PFSK-1 (cell line): ENCODE data around the gene USE1.

Source experiments
- POLR2AphosphoS5 ChIP-seq: IDR thresholded peaks from 2 replicates; pipeline ENCODE4 v1.6.1; 2012; ENCODE audit warnings: low read depth, mild to moderate bottlenecking, control low read depth, low read length, moderate library complexity
- REST ChIP-seq, 2 experiments: IDR thresholded peaks; 2 replicates each; pipeline versions ENCODE4 v1.6.1 to v1.8.0; 2011 to 2012; ENCODE audit warnings: low read depth in 2 of 2, low read length in 2 of 2, control low read depth in 1 of 2, inconsistent platforms in 1 of 2, mild to moderate bottlenecking in 1 of 2, moderate library complexity in 1 of 2; ENCODE audit not compliant: insufficient read depth in 1 of 2

DNA sequence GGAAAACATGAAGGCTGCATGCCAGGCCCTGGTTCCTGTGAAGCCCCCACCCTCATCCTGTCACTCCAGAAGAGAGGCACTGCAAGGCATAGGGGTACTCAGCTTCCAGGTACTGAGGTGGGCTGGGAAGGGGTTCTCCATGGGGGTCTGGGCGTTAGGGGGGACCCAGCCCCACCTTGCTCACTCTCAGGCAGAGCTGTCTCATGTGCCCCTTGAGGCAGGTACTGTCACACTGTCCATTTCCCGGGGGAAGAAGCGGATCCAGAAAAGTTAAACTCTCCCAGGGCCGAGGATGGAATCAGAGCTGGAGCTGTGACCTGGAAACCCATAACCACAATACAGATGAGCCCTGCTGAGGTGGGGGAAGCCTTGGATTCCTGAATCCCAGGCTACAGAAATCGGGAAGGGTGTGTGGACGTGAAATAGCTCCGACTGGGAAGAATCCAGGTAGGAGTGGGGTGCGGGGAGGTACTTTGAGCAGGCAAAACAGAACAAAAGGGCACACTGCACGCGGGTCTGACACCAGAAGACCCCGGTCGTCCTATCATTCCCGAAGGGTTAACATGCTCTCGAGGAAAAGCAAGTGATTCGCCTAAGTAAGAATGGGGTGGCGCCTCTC lies 540 bp upstream of the USE1 start:
- TF ChIP-seq POLR2AphosphoS5 (no peak), REST (IDR thresholded peaks at IDR 0.05; ENCODE audit: insufficient read depth in 1 of 2, low read depth in 2 of 2, low read length in 2 of 2) (no peak)
